Adrenal gland (tissue), 5 donors: Measurements from ENCODE around the gene INSL4.

Experiments used
- CTCF ChIP-seq, 6 experiments: fragments of 450-650 bp in 4 of 6; fragments of 200-600 bp in 2 of 6; sonication (generic) in 1 of 6; IDR thresholded peaks; 1 replicate in 5 of 6; 2 replicates in 1 of 6; pipeline versions ENCODE4 v1.5.1 to v1.8.0; 2016 to 2021; ENCODE audit warnings: antibody characterized with exemption in 6 of 6, mild to moderate bottlenecking in 2 of 6, moderate library complexity in 1 of 6
- POLR2A ChIP-seq, 2 donors: fragments of 450-650 bp; IDR thresholded peaks; one replicate each; pipeline ENCODE4 v1.6.1; 2017; ENCODE audit warnings: antibody characterized with exemption in 2 of 2, mild to moderate bottlenecking in 2 of 2, moderate library complexity in 1 of 2
- donor health status: DM: no; HTN: no; CAD: no.

GRCh38 chr9:5195463-5195862, 35.8 kb upstream of the INSL4 start:
- no peak for TF ChIP-seq CTCF (IDR thresholded peaks at IDR 0.05)
- no peak for TF ChIP-seq POLR2A (IDR thresholded peaks at IDR 0.05)
